ENCODE data around the gene TLE7.

The TLE7 gene

DNA sequence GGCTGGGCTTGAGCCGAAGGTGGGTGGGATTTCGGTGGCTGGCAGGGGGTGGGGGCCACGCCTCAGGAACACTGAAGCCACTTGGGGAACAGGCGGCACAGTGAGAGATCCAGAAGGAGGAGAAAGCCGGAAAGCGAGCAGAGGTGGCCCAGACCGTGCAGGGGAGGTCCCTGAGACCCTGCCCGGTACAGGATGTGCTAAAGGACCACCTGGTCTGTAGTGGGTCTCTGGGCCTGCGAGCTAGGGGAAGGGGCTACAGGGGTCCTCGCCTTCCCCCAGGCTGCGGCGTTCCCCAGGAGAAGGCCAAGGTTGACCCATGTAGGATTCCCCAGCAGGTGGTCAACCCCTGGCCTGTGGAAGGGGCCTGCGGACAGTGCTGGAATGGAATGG is at the start of gene TLE7:
Gene TLE7, minus strand, starts transcription at position 4 of the 390 bp plus-strand sequence. CDS start 8,730 bp downstream, outside the sequence.
- DNase-seq: no peak

- no peak for DNase-seq
Observed at GRCh38 chr16:71491054-71491453, 49.2 kb upstream of the TLE7 start.

DNA sequence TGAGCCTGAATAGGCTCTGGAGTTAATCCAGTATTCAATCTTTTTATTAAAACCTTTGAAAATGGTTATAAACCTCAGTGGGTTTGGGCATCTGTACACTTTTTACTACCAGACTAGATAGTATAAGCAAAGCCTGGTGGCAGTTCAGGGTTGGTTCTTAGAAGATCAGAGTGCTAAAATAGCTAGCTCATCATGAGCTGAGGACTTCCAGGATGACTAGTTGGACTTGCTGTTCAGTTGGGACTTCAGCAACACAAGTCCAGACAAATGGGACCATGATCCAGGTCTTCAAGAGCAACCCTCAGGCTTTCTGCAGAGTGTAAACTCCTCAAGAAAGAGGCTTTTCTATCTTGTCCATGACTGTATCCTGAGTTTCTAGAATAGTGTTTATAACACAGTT is 48.5 kb upstream of the TLE7 start:
- no peak for DNase-seq

DNA sequence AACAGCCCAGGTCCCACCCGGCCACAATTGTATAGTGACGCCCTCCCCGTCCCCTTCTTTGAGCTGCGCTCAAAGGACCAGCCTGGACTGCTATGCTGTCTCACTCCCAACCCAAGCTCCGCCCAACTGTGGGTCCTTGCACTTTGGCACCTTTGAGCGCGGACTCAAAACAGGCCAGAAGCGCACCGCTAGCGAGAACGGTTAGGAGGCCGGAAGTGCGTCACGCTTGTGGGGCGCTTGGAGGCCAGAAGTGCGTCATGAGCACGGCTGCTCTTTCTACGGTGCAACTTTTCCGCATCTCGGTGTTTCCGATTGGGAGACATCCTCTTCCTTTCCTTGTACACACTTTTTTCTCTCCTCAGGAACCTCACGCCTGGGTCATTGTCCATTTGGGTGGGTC is 47.3 kb upstream of the TLE7 start, which contains the start of gene ZNF19:
Gene ZNF19, minus strand, starts transcription at position 203 of the 400 bp plus-strand sequence. CDS start 7,210 bp downstream, outside the sequence.
- no peak for DNase-seq

DNA sequence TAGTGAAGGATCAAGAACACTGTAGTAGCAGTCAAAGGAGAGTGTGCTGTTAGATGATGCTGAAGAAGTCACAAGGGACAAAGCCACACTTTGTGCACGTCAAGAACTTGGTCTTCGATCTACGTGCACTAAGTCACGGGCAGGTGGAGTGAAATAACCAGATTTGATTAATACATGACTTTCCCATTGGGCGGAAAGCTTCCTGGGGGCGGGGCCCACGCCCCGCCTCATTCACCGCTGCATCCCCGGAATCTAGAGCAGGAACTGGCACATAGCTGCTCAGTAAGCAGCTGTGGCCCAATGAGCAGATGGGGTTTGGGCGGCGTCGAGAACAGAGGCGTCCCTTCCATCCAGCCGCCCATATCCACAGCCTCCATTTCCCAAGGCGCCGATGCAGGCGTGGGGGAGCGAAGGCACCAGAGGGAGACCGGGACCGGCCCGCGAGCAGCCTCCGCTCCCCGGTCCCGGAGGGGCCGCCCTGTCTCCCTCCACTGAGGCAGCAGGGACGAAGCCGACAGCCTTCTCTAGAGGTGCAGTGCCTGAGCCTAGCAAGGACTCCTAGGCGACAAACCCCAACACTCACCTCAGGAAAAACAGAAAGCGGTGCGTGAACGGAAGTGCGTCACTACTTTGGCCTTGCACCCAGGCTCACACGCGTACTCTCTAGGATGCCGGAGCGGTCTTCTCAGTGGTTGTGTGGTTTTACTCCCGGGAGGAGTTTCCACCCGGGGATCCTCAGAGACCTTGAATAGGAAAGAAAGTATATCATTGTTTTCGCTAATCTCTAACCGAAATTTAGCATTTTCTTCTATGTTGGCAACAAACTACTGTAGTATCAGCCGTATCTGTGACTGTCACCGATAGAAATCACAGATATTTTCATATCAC is 42.4 kb upstream of the TLE7 start:
- peak; percentile 86 for DNase-seq

DNA sequence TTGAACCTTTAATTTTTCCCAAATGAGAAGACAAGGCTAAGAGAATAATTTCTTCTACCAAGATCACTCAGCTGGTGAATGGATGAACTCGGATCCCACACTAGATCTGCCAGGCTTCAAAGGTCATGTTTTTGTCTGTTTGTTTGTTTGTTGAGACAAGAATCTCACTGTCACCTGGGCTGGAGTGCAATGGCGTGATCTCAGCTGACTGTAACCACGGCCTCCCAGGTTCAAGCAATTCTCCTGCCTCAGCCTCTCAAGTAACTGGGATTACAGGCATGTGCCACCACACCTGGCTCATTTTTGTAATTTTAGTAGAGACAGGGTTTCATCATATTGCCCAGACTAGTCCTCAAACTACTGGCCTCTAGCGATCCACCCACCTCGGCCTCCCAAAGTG is 40.7 kb upstream of the TLE7 start:
- no peak for DNase-seq

- DNase-seq: no peak
Observed at GRCh38 chr16:71480956-71481355, 39.1 kb upstream of the TLE7 start.

DNA sequence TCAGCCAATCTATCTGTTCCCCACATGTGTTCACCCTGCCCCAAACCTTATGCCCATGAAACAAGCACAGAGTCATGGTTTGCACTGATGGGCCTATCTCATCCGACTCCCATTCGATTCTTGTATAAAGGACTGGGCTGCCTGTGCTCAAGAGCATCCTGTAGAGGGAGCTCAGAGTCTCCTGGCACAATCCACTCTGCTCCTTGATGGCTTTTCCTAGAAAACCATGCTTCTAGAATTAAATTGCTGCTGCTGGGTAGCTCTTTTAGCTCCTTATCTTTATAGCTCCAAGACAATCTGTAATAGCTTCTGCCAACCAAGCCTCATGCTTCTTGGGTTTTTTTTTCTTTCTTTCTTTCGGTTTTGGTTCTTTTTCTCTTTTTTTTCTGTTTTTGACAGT is 37.6 kb upstream of the TLE7 start:
- peak; percentile 10 for DNase-seq

- no peak for DNase-seq
Observed at GRCh38 chr16:71476457-71477124, 34.7 kb upstream of the TLE7 start.

GRCh38 chr16:71474864-71475263 is 33.0 kb upstream of the TLE7 start:
- no peak for DNase-seq

DNA sequence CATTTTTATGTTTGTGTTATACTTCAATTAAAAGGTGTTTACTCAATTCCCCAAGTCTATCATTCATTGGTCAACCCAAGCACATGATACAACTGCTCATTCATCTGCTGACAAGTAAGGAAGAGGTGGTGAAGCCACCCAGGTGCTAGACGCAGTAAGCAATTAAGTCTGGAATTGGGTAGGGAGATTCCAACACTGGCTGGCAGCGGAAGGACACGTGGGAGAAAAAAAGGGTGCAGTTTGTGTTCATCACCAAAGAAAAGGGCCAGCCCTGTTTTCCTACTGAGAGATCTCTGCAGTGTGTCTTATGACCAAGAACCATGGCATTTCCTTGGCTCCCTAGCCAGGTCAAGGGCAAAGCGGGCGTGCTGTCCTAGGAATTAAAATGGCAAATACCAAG is 32.0 kb upstream of the TLE7 start:
- DNase-seq: no peak

DNA sequence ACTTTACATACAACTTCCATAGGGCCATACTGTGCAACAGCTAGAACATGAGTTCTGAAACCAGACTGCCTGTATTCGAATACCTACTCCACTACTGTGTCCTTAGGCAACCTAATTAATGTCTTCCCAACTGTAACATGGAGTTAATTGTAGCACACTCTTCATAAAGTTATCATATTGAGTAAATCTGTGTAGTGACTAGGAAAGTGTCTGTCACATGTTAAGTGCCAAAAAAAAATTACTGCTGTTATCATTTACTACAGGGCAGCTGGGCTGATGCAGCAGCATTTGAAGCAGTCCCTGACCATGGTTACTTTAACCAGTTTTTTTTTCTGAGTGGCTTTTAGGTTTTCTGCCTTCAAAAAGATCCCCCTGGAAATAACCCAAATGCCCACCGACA is 31.1 kb upstream of the TLE7 start:
- no peak for DNase-seq

GRCh38 chr16:71472051-71472450 is 30.2 kb upstream of the TLE7 start:
- no peak for DNase-seq

DNA sequence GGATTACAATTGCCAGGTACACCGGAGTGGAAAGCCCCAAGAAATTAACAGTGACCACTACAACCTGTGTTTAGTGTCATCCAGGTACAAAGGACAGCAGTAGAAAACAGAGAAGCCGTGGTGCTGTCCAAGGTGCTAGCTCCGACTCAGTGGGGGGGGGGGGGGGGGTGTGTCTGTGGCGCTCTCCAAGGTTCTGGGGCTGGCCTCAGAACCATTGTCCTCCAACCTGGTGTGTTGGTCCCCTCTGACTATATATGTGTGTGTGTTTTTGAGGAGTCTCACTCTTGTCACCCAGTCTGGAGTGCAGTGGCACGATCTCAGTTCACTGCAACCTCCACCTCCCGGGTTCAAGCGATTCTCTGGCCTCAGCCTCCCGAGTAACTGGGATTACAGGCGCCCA is 26.0 kb upstream of the TLE7 start:
- peak; percentile 10 for DNase-seq

DNA sequence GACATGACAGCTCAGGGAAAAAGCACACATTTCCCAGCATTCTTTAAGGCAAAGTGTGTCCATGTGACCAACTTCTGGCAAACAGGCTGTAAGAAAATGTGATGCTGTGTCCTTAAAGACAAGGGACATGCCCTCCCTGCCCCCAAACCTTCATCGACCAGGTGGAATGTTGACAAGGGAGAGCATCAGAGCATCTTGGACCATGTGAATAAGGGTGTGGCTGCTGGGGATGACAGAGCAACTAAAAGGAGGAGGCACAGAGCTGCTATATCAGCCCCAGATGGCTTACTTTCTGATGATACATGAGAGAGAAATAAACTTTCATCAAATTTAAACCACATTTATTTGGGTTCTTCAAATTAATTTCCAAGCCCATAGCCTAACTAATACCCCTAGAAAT is 22.4 kb upstream of the TLE7 start:
- DNase-seq: no peak

DNA sequence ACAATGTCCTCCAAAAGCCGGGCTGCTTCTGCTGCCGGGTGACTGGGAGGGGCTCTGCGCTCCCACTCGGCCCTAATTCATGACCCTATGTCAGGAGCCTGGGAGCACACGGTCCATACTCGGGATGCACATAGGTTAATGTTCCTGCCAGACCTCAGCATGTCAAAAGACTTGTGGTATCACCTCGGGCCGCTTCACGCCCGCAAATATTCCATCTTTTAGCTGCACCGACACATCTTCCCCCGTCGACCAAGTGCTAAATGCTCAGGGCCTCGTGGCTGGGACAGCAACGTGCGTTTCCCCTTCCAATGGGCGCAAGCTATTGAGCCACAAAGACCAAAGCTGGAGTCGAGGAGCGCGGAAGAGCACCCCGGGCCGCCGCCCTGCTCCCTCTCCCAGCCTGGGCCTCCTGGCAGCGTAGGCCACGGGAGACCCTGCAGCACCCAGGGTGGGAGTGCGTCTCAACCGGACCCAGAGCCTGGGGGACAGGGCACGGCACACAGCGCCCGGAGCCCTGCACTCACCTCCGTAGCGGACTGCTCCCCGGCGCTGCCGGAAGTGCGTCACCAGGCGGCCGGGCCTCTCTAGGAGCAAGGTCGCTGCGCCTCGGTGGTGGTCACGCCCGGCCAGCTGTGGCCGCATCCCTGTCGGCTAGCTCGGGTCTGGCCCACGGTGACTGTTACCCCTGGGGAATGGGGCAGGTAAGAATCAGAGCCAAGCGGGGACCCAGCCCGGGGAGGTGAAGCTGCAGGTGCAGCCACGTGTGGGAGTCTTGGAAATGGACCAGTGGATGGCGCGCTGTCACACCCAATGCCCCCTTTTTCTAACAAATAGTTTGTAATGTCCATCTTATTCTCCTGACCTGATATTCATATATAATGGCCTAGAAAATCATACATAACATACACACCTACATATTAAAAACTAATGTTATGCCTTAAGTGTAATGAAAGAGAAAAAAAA is 20.1 kb upstream of the TLE7 start, which contains the start of gene ZNF23:
Gene ZNF23, minus strand, starts transcription at position 562 of the 963 bp plus-strand sequence. CDS start 5,451 bp downstream, outside the sequence.
- DNase-seq: peak; percentile 88

DNA sequence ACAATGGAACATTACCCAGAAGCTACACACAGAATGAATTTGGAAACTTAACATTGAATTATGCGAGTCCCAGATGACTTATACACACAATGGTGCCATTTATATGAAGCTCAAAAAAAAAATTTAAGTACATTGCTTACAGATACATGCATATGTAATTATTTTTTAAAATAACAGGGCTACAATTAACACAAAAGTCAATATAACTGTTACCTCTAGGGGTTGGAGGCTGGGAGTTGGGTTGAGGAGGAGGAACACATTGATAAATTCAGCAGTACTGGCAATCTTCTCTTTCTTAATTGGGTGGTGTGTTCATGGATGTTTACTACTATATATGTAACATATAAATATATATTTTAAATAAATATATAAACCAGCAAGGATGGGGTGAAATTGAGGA is 19.1 kb upstream of the TLE7 start:
- no peak for DNase-seq

DNA sequence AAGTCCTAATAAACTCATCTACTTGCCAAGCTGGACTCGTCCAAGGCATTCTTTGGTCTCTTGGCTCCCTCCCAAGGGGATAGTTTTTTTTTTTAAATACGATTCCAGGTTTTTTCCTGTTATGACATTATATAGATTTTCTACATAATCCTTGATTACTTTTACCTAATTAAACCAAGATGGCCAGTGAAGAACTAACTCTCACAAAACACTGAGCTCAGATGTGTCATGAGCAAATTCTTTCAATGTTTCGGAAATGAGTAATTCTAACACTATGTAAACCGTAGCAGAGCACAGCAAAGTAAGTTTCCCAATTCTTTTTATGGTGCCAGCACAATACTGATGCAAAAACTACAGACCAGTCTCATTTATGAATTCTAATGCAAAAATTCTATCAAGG is 18.4 kb upstream of the TLE7 start:
- DNase-seq: no peak

DNA sequence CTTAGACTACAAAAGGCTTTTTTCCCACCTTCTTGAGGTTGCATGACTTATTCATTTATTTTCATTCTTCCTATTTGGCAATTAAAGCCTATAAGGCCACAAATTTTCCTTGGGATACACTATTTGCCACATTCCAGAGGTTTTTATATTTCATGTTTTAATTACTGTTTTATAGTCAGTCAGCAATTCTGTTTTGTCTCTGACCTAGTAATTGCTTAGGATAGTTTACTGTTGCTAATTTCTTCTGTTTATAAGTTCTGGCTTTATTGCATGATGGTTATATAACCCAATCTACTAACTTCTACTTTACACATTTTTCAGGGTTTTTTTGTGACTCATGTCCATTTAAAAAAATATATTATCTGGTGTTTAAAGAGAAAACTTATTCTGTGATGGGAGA is 17.7 kb upstream of the TLE7 start:
- DNase-seq: no peak

DNA sequence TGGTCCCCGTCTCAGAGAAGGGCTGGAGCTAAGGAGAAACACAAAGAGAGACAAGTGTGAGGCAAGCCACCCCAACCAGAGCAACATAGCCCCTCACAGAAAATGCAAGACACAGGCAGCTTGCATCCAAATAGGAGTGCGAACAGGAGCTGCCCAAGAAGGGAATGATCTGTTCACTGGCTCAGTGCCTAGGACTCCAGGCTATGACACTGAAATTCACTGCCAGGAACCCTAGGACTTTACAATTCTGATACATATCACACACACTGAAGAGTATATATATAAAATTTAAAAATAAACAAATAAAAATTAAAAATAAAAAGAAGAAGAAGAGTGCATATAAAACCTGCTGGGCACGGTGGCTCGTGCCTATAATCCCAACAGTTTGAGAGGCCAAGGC is 14.9 kb upstream of the TLE7 start:
- no peak for DNase-seq

DNA sequence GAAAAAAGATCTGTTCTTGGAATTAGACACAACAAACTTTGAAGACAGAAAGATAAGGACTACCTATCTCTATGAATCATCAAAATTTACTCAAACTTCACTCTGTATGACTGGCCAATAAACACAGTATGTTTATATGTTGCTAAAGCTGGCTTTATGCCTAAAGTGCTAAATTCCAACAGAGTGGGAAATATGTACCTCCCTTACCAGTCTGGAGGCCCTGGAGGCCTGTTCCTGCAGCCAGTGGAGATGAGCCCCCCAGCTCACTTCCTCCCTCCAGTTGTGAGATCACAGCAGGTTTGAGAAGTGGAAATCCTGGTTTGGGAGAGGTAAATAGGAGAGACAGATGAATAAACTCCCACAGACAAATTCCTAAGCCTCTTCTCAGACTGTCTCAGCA is 11.2 kb upstream of the TLE7 start:
- no peak for DNase-seq

GRCh38 chr16:71449020-71449419 is 7.2 kb upstream of the TLE7 start:
- DNase-seq: no peak

GRCh38 chr16:71448274-71448866 is 6.5 kb upstream of the TLE7 start:
- DNase-seq: no peak
